ENCODE results near the gene UTP15. TPM values are rescaled to one million over a fixed set of nuclear protein-coding genes. Genes with fewer than 3 reads are reported as not detected.

Gene UTP15
- total RNA-seq, 1 donor from 2014 or later = 12.8 TPM

- Histone ChIP-seq H3K36me3 (no peaks in the 10 kb centered on the region), H3K27me3 (ENCODE audit: low read depth) (no peaks in the 10 kb centered on the region), H3K4me1 (no peaks in the 10 kb centered on the region), H3K9me3 (no peaks in the 10 kb centered on the region), H3K4me3 (no peak overlapping the region), H3K27ac (no peak overlapping the region)
- DNase-seq (no peak), ATAC-seq (no peak)
- no peak for TF ChIP-seq CTCF (IDR thresholded peaks at IDR 0.05)
- intact Hi-C loops (cut with DNase I) = no loop called here
These were observed 49.5 kb downstream of the UTP15 start for GRCh38 chr5:73615085-73615484.

- Histone ChIP-seq H3K27me3 (ENCODE audit: low read depth) (no peaks in the 10 kb centered on the region), H3K27ac (no peak overlapping the region), H3K36me3 (no peaks in the 10 kb centered on the region), H3K9me3 (no peaks in the 10 kb centered on the region), H3K4me1 (no peaks in the 10 kb centered on the region), H3K4me3 (no peak overlapping the region)
- no peak for TF ChIP-seq CTCF (IDR thresholded peaks at IDR 0.05)
- no peak for ATAC-seq
- DNase-seq = no peak
- intact Hi-C loops (cut with DNase I) = no loop called here
These were observed 50.4 kb downstream of the UTP15 start for GRCh38 chr5:73615947-73616346.

- H3K4me1 ChIP-seq = no peaks in the 10 kb centered on the region
- intact Hi-C loops (cut with DNase I) = no loop called here
- no peaks in the 10 kb centered on the region for H3K27me3 ChIP-seq (ENCODE audit: low read depth)
- TF ChIP-seq CTCF (IDR thresholded peaks at IDR 0.05) = no peak
- DNase-seq (no peak), ATAC-seq (no peak)
- no peak overlapping the region for H3K4me3 ChIP-seq
- no peak overlapping the region for H3K27ac ChIP-seq
- no peaks in the 10 kb centered on the region for H3K9me3 ChIP-seq
- no peaks in the 10 kb centered on the region for H3K36me3 ChIP-seq
These were observed 52.2 kb downstream of the UTP15 start for GRCh38 chr5:73617510-73618279.

GRCh38 chr5:73619606-73620333 lies 54.2 kb downstream of the UTP15 start:
- H3K27ac ChIP-seq = no peak overlapping the region
- H3K4me3 ChIP-seq = no peak overlapping the region
- H3K9me3 ChIP-seq = no peaks in the 10 kb centered on the region
- intact Hi-C loops (cut with DNase I) = no loop called here
- no peaks in the 10 kb centered on the region for H3K27me3 ChIP-seq (ENCODE audit: low read depth)
- DNase-seq = no peak
- H3K36me3 ChIP-seq = no peaks in the 10 kb centered on the region
- TF ChIP-seq CTCF (IDR thresholded peaks at IDR 0.05) = no peak
- H3K4me1 ChIP-seq = no peaks in the 10 kb centered on the region
- ATAC-seq = no peak

- intact Hi-C loops (cut with DNase I) = no loop called here
- DNase-seq = no peak
- Histone ChIP-seq H3K36me3 (no peaks in the 10 kb centered on the region), H3K27me3 (ENCODE audit: low read depth) (no peaks in the 10 kb centered on the region), H3K27ac (no peak overlapping the region), H3K4me3 (no peak overlapping the region), H3K9me3 (no peaks in the 10 kb centered on the region), H3K4me1 (peaks cover 5% of the 10 kb centered on the region)
- TF ChIP-seq CTCF (IDR thresholded peaks at IDR 0.05) = no peak
- no peak for ATAC-seq
These were observed 54.8 kb downstream of the UTP15 start for GRCh38 chr5:73620334-73620687.

Measured in lower lobe of right lung (tissue), 2 donors.